ENCODE data around the gene CHMP5. TPM values are rescaled to one million over a fixed set of nuclear protein-coding genes. Genes with fewer than 3 reads are reported as not detected.

CHMP5 gene
- total RNA-seq, 1 experiment from 2014 or later, result 61.8 TPM

GRCh38 chr9:33239921-33240320 is 24.9 kb upstream of the CHMP5 start, which contains the start of gene SPINK4 (continued):
- TF ChIP-seq REST (IDR thresholded peaks at IDR 0.05; ENCODE audit: low read depth) (no peak), MAX (IDR thresholded peaks at IDR 0.05) (no peak)

GRCh38 chr9:33241298-33241697 is 23.6 kb upstream of the CHMP5 start:
- no peak overlapping the region for H3K4me2 ChIP-seq (ENCODE audit: low read length)
- H3K4me3 ChIP-seq (replicated peaks in 1 of 2; ENCODE audit: low read depth in 1 of 2, low read length in 2 of 2), result no peak overlapping the region
- no peaks in the 10 kb centered on the region for H3K9me3 ChIP-seq (ENCODE audit: control insufficient read depth in 1 of 2, insufficient read depth in 1 of 2, low read depth in 1 of 2, low read length in 2 of 2)
- ATAC-seq, result no peak
- no peak for TF ChIP-seq CBX3 (IDR thresholded peaks at IDR 0.05; ENCODE audit: low read depth)
- no peak overlapping the region for H2AFZ ChIP-seq (ENCODE audit: low read depth, low read length, poor library complexity, severe bottlenecking)
- no peaks in the 10 kb centered on the region for H4K20me1 ChIP-seq (ENCODE audit: insufficient read depth)
- no peak overlapping the region for H3K9ac ChIP-seq (ENCODE audit: low read length)
- H3K9me2 ChIP-seq (ENCODE audit: insufficient read depth), result no peaks in the 10 kb centered on the region
- no peaks in the 10 kb centered on the region for H3K36me3 ChIP-seq (ENCODE audit: control insufficient read depth in 1 of 2, insufficient read depth in 2 of 2, low read length in 2 of 2)
- intact Hi-C loops (cut with micrococcal nuclease), result no loop called here
- RAD21 ChIA-PET (ENCODE audit: low non-redundant PET in 1 of 2, low total read pairs in 2 of 2, uncharacterized antibody in 2 of 2, unreplicated experiment in 2 of 2), result no interaction called here
- peaks cover 3 to 10% of the 10 kb centered on the region in 2 experiments; a peak in 3 of 4 replicates for H3K4me1 ChIP-seq (ENCODE audit: control insufficient read depth in 1 of 2, insufficient read depth in 2 of 2, low read length in 2 of 2)
- BruUV-seq (replicated peaks), result no TSS peak
- H3K27ac ChIP-seq (ENCODE audit: low read depth, low read length), result no peak overlapping the region
- POLR2A ChIA-PET, result interaction anchor here (0.6 kb wide), 1 partner anchor 924 kb away, joined by 5 read pairs; no protein-coding TSS in a partner anchor
- no peaks in the 10 kb centered on the region for H3K27me3 ChIP-seq (ENCODE audit: insufficient read depth, low read length)
- CTCF ChIA-PET, result no interaction called here
- no peak for DNase-seq (ENCODE audit: low read depth, low spot score)
- no peaks in the 10 kb centered on the region for H3K79me2 ChIP-seq (ENCODE audit: insufficient read depth, low read length)

Measured in HCT116 (cell line).